HepG2 (cell line): ENCODE data around the gene LOXL3. TPM values are rescaled to one million over a fixed set of nuclear protein-coding genes. Genes with fewer than 3 reads are reported as not detected.
A peak's percentile ranks its signal among the peaks of the same experiment; 100 is the strongest.

ENCODE experiments used
- ARNT2 ChIP-seq: sonication (generic); formaldehyde crosslinking; IDR thresholded peaks from 2 replicates; pipeline ENCODE4 v1.8.0; 2022; ENCODE audit warnings: mild to moderate bottlenecking, low read depth, missing genetic modification reagents, moderate library complexity
- BCL6 ChIP-seq: IDR thresholded peaks from 2 replicates; pipeline ENCODE4 v1.6.1; 2016; ENCODE audit warnings: missing genetic modification reagents, missing compliant biosample characterization
- GZF1 ChIP-seq: sonication (generic); formaldehyde crosslinking; IDR thresholded peaks from 2 replicates; pipeline ENCODE4 v1.5.1; 2020; ENCODE audit warnings: mild to moderate bottlenecking, missing genetic modification reagents
- RFX5 ChIP-seq: IDR thresholded peaks from 2 replicates; pipeline ENCODE4 v1.6.1; 2011; ENCODE audit warnings: low read depth, low read length, improper control_type of control experiment
- RXRB ChIP-seq: IDR thresholded peaks from 2 replicates; pipeline ENCODE4 v1.6.1; 2016; ENCODE audit warnings: borderline replicate concordance, missing genetic modification reagents, missing compliant biosample characterization
- ZFX ChIP-seq: sonication (generic); formaldehyde crosslinking; IDR thresholded peaks from 2 replicates; pipeline ENCODE4 v1.4.0; 2020; ENCODE audit warnings: mild to moderate bottlenecking, low read depth, missing genetic modification reagents, moderate library complexity
- ZNF282 ChIP-seq: fragments of 450-650 bp; IDR thresholded peaks from 2 replicates; pipeline ENCODE4 v1.6.1; 2018; ENCODE audit not compliant: partially characterized antibody
- ZNF644 ChIP-seq: IDR thresholded peaks from 2 replicates; pipeline ENCODE4 v1.6.1; 2016; ENCODE audit warnings: low read depth
- ZNF761 ChIP-seq: sonication (generic); formaldehyde crosslinking; conservative IDR thresholded peaks from 2 replicates; pipeline ENCODE4 v1.4.0; 2020; ENCODE audit warnings: mild to moderate bottlenecking, missing genetic modification reagents
- ZNF780A ChIP-seq: sonication (generic); formaldehyde crosslinking; IDR thresholded peaks from 2 replicates; pipeline ENCODE4 v1.8.0; 2022; ENCODE audit warnings: mild to moderate bottlenecking, missing genetic modification reagents, moderate library complexity
- polyA plus RNA-seq, 8 experiments: library from polyadenylated mRNA; depleted of rRNA in 3 of 8; stranded (reverse) in 7 of 8; unstranded in 1 of 8; fragments of >200 nt; fragmentation: Illumina TruSeq in 4 of 8; extraction: Trizol in 4 of 8; gene quantifications; 2 replicates each; pipeline versions ENCODE4 v1.2.1 to v1.2.3, GENCODE V29; 2011 to 2016; ENCODE audit warnings: low read depth in 4 of 8, missing spikeins in 1 of 8, mixed read lengths in 1 of 8; ENCODE audit not compliant: insufficient read depth in 1 of 8
- total RNA-seq, 5 experiments: library from RNA; depleted of rRNA; stranded (reverse); fragments of >200 nt; fragmentation: Illumina TruSeq; extraction: Trizol; gene quantifications; 2 replicates each; pipeline ENCODE4 v1.2.3, GENCODE V29; 2016; ENCODE audit warnings: low read depth in 1 of 5
- TF ChIP-seq, protein P1 (sequence below), 2 experiments: sonication (generic) in 1 of 2; formaldehyde crosslinking in 1 of 2; IDR thresholded peaks; 2 replicates each; pipeline versions ENCODE4 v1.6.1 to v1.9.0; 2014 to 2022; ENCODE audit warnings: antibody characterized with exemption in 1 of 2, borderline replicate concordance in 1 of 2, inconsistent platforms in 1 of 2, low read depth in 1 of 2, missing genetic modification reagents in 1 of 2
- TF ChIP-seq, protein P2 (sequence below): sonication (generic); formaldehyde crosslinking; IDR thresholded peaks from 2 replicates; pipeline ENCODE4 v1.4.0; 2020; ENCODE audit warnings: missing genetic modification reagents, borderline replicate concordance
- TF ChIP-seq, protein P3 (sequence below): sonication (generic); formaldehyde crosslinking; IDR thresholded peaks from 2 replicates; pipeline ENCODE4 v1.4.0; 2020; ENCODE audit warnings: missing genetic modification reagents
- TF ChIP-seq, protein P4 (sequence below): sonication (generic); formaldehyde crosslinking; IDR thresholded peaks from 2 replicates; pipeline ENCODE4 v1.4.0; 2020; ENCODE audit warnings: missing genetic modification reagents

The LOXL3 gene
- total and polyA plus RNA-seq, 2 of the 13 experiments (the other 11 are each of a cell fraction or from before 2014, with no cell fraction given), result 0.55 to 6.5 TPM

DNA sequence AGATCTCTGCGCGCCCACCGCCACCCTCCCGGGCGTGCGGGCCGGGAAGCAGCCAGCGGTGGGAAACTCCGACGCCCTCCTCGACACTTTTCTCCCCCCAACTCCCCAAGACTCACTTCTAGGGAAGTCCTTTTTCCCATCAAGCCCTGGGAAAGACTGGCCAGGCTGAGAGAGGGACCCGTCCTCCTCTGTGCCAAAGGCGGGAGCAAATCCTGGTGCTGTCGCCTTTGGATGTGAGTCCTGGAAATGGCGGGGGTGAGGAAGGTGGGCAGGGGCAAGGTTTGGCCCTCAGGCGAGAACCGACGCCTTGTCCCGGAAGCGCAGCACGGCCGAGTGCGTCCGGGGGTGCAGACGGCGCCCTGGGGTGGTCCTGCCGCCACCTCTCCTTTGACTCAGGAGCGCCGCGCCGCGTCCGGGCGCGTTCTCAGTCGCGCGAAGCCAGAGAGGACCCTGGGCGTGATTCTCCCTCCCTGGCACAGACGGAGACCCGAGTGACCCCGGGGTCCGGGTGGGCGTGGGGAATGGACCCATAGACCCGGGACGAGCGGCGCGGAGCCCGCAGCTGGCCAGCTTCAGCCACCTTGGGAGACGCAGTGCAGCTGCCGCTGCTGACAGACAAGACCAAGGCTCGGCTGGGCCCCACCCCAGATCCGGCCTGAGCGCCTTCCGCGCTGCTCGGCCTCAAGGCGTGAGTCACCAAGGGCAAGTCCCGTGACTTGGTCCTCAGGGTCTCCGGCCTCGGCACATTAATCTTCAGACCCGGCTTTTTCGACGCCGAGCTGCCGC, 50.8 kb downstream of the LOXL3 start (continued):
- TF ChIP-seq, protein P1, sequence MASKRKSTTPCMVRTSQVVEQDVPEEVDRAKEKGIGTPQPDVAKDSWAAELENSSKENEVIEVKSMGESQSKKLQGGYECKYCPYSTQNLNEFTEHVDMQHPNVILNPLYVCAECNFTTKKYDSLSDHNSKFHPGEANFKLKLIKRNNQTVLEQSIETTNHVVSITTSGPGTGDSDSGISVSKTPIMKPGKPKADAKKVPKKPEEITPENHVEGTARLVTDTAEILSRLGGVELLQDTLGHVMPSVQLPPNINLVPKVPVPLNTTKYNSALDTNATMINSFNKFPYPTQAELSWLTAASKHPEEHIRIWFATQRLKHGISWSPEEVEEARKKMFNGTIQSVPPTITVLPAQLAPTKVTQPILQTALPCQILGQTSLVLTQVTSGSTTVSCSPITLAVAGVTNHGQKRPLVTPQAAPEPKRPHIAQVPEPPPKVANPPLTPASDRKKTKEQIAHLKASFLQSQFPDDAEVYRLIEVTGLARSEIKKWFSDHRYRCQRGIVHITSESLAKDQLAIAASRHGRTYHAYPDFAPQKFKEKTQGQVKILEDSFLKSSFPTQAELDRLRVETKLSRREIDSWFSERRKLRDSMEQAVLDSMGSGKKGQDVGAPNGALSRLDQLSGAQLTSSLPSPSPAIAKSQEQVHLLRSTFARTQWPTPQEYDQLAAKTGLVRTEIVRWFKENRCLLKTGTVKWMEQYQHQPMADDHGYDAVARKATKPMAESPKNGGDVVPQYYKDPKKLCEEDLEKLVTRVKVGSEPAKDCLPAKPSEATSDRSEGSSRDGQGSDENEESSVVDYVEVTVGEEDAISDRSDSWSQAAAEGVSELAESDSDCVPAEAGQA (IDR thresholded peaks at IDR 0.05; ENCODE audit: low read depth), result peak; percentile 16; the same call in 1 of the 2 replicates
- TF ChIP-seq, protein P1 (CRISPR knock-in tag; IDR thresholded peaks at IDR 0.05; ENCODE audit: borderline replicate concordance), result no peak; the same call in 1 of the 2 replicates
- peak; percentile 69; the same call in 1 of the 2 replicates for TF ChIP-seq ZFX (CRISPR knock-in tag)
- TF ChIP-seq ZNF644, result no peak
- TF ChIP-seq ZNF780A (CRISPR knock-in tag), result 0 out of 2 replicates have a peak, but pooled peaks have one; percentile 47
- no peak; the same call in 1 of the 2 replicates for TF ChIP-seq RXRB
- no peak; the same call in 1 of the 2 replicates for TF ChIP-seq ZNF761 (CRISPR knock-in tag)
- TF ChIP-seq, protein P2, sequence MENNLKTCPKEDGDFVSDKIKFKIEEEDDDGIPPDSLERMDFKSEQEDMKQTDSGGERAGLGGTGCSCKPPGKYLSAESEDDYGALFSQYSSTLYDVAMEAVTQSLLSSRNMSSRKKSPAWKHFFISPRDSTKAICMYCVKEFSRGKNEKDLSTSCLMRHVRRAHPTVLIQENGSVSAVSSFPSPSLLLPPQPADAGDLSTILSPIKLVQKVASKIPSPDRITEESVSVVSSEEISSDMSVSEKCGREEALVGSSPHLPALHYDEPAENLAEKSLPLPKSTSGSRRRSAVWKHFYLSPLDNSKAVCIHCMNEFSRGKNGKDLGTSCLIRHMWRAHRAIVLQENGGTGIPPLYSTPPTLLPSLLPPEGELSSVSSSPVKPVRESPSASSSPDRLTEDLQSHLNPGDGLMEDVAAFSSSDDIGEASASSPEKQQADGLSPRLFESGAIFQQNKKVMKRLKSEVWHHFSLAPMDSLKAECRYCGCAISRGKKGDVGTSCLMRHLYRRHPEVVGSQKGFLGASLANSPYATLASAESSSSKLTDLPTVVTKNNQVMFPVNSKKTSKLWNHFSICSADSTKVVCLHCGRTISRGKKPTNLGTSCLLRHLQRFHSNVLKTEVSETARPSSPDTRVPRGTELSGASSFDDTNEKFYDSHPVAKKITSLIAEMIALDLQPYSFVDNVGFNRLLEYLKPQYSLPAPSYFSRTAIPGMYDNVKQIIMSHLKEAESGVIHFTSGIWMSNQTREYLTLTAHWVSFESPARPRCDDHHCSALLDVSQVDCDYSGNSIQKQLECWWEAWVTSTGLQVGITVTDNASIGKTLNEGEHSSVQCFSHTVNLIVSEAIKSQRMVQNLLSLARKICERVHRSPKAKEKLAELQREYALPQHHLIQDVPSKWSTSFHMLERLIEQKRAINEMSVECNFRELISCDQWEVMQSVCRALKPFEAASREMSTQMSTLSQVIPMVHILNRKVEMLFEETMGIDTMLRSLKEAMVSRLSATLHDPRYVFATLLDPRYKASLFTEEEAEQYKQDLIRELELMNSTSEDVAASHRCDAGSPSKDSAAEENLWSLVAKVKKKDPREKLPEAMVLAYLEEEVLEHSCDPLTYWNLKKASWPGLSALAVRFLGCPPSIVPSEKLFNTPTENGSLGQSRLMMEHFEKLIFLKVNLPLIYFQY, result peak; percentile 31; the same call in 1 of the 2 replicates
- no peak for TF ChIP-seq ZNF282
- no peak; the same call in 1 of the 2 replicates for TF ChIP-seq GZF1 (CRISPR knock-in tag)
- TF ChIP-seq ARNT2 (CRISPR knock-in tag), result peak; percentile 91
- TF ChIP-seq, protein P3, sequence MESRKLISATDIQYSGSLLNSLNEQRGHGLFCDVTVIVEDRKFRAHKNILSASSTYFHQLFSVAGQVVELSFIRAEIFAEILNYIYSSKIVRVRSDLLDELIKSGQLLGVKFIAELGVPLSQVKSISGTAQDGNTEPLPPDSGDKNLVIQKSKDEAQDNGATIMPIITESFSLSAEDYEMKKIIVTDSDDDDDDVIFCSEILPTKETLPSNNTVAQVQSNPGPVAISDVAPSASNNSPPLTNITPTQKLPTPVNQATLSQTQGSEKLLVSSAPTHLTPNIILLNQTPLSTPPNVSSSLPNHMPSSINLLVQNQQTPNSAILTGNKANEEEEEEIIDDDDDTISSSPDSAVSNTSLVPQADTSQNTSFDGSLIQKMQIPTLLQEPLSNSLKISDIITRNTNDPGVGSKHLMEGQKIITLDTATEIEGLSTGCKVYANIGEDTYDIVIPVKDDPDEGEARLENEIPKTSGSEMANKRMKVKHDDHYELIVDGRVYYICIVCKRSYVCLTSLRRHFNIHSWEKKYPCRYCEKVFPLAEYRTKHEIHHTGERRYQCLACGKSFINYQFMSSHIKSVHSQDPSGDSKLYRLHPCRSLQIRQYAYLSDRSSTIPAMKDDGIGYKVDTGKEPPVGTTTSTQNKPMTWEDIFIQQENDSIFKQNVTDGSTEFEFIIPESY, result no peak
- TF ChIP-seq BCL6 (CRISPR knock-in tag), result no peak
- TF ChIP-seq RFX5, result no peak
- TF ChIP-seq, protein P4, sequence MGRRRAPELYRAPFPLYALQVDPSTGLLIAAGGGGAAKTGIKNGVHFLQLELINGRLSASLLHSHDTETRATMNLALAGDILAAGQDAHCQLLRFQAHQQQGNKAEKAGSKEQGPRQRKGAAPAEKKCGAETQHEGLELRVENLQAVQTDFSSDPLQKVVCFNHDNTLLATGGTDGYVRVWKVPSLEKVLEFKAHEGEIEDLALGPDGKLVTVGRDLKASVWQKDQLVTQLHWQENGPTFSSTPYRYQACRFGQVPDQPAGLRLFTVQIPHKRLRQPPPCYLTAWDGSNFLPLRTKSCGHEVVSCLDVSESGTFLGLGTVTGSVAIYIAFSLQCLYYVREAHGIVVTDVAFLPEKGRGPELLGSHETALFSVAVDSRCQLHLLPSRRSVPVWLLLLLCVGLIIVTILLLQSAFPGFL, result 0 out of 2 replicates have a peak, but pooled peaks have one; percentile 54
